Uterus (tissue), 4 donors: ENCODE measurements around the gene CD164L2. TPM values are rescaled to one million over a fixed set of nuclear protein-coding genes. Genes with fewer than 3 reads are reported as not detected.
A peak's percentile ranks its signal among the peaks of the same experiment; 100 is the strongest.

Source experiments
- DNase-seq, 2 donors: peaks; one replicate each; pipeline ENCODE4 v3.0.0-alpha.2; 2019 to 2020
- H3K27ac ChIP-seq, 2 donors: fragments of 200-600 bp; sonication (generic); 1 replicate in 1 of 2; 2 replicates in 1 of 2; pipeline ENCODE4 v1.5.1; 2016 to 2018
- H3K27me3 ChIP-seq, 2 donors: fragments of 200-600 bp; sonication (generic); one replicate each; pipeline ENCODE4 v1.5.1; 2018 to 2019; ENCODE audit warnings: control low read depth in 1 of 2
- H3K36me3 ChIP-seq, 2 donors: fragments of 200-600 bp; sonication (generic); one replicate each; pipeline ENCODE4 v1.5.1; 2019; ENCODE audit warnings: control low read depth in 1 of 2
- H3K4me1 ChIP-seq, 2 donors: fragments of 200-600 bp; sonication (generic); one replicate each; pipeline ENCODE4 v1.5.1; 2018 to 2019; ENCODE audit warnings: control low read depth in 1 of 2
- H3K4me3 ChIP-seq, 2 donors: fragments of 200-600 bp; sonication (generic); 1 replicate in 1 of 2; 2 replicates in 1 of 2; pipeline ENCODE4 v1.5.1; 2018 to 2019; ENCODE audit warnings: mild to moderate bottlenecking in 1 of 2
- H3K9me3 ChIP-seq, 2 donors: fragments of 200-600 bp; sonication (generic); one replicate each; pipeline ENCODE4 v1.5.1; 2019; ENCODE audit warnings: control low read depth in 1 of 2
- CTCF ChIP-seq, 4 experiments: fragments of 200-600 bp in 2 of 4; fragments of 450-650 bp in 2 of 4; sonication (generic) in 2 of 4; IDR thresholded peaks; one replicate each; pipeline ENCODE4 v1.5.1; 2016 to 2019; ENCODE audit warnings: antibody characterized with exemption in 4 of 4, mild to moderate bottlenecking in 2 of 4, moderate library complexity in 1 of 4
- POLR2A ChIP-seq, 2 donors: fragments of 450-650 bp; IDR thresholded peaks; one replicate each; pipeline ENCODE4 v1.6.1; 2016; ENCODE audit warnings: antibody characterized with exemption in 2 of 2, mild to moderate bottlenecking in 1 of 2, moderate library complexity in 1 of 2
- intact Hi-C: fragments of 100-400 bp; cut with DNase I; formaldehyde crosslinking; loops from one replicate; pipeline ENCODE4 v1.15.1; 2023; ENCODE audit warnings: low total_unique reads
- total RNA-seq, 4 donors: library from RNA; depleted of rRNA in 3 of 4; stranded (reverse); fragments of >200 nt in 3 of 4; gene quantifications; one replicate each; pipeline versions ENCODE4 v1.1.0 to v1.2.4, GENCODE V29; 2014 to 2023
- donor health status: DM: yes; HTN: yes; CAD: no.

The CD164L2 gene
- total RNA-seq, 4 donors from 2014 or later: 0.69 TPM; not detected in 3

- no peak for DNase-seq
- Histone ChIP-seq H3K36me3 (no peaks in the 10 kb centered on the region), H3K27me3 (no peaks in the 10 kb centered on the region), H3K4me3 (no peak overlapping the region), H3K9me3 (no peaks in the 10 kb centered on the region), H3K4me1 (peaks cover 6 to 8% of the 10 kb centered on the region in 2 donors), H3K27ac (no peak overlapping the region)
- intact Hi-C loops: loop anchor here (5.0 kb wide), 1 partner anchor 36 kb away; no protein-coding TSS in a partner anchor
- TF ChIP-seq POLR2A (IDR thresholded peaks at IDR 0.05): no peak
- TF ChIP-seq CTCF (IDR thresholded peaks at IDR 0.05): no peak
Measured at GRCh38 chr1:27393641-27394281, 10.6 kb upstream of the CD164L2 start.

- H3K4me1 ChIP-seq: peaks cover 6 to 8% of the 10 kb centered on the region in 2 donors
- H3K36me3 ChIP-seq: no peaks in the 10 kb centered on the region
- intact Hi-C loops: loop anchor here (5.0 kb wide), 1 partner anchor 36 kb away; no protein-coding TSS in a partner anchor
- DNase-seq: no peak
- TF ChIP-seq POLR2A (IDR thresholded peaks at IDR 0.05): no peak
- peak in 1 of 4 experiments; percentile 8 for TF ChIP-seq CTCF (IDR thresholded peaks at IDR 0.05)
- H3K27me3 ChIP-seq: no peaks in the 10 kb centered on the region
- peak overlapping the region; percentile 49 to 53 for H3K27ac ChIP-seq
- peak overlapping the region; percentile 7 to 41 for H3K4me3 ChIP-seq
- no peaks in the 10 kb centered on the region for H3K9me3 ChIP-seq
Measured at GRCh38 chr1:27392778-27393635, 9.9 kb upstream of the CD164L2 start.

GRCh38 chr1:27392096-27392777, 9.1 kb upstream of the CD164L2 start, which contains the start of gene GPR3:
GPR3 (plus strand) TSS chr1:27392622; CDS start chr1:27393799, 1,177 bp downstream.
- Histone ChIP-seq H3K4me1 (peaks cover 6 to 8% of the 10 kb centered on the region in 2 donors), H3K27ac (peak within 1 kb of the TSS; percentile 49 to 53), H3K27me3 (no peaks in the 10 kb centered on the region), H3K4me3 (peak within 1 kb of the TSS; percentile 15 to 41), H3K9me3 (no peaks in the 10 kb centered on the region), H3K36me3 (no peaks in the 10 kb centered on the region)
- intact Hi-C loops: loop anchor here (5.0 kb wide), 1 partner anchor 35 kb away; no protein-coding TSS in a partner anchor
- peak; percentile 91 to 94 for DNase-seq
- TF ChIP-seq POLR2A (IDR thresholded peaks at IDR 0.05): peak; percentile 38 to 45
- TF ChIP-seq CTCF (IDR thresholded peaks at IDR 0.05): peak; percentile 61 to 67 (median 66)

GRCh38 chr1:27391511-27392095, 8.5 kb upstream of the CD164L2 start:
- peak; percentile 71 to 72 for DNase-seq
- TF ChIP-seq POLR2A (IDR thresholded peaks at IDR 0.05): peak in 1 of 2 donors; percentile 26
- no peak for TF ChIP-seq CTCF (IDR thresholded peaks at IDR 0.05)
- Histone ChIP-seq H3K4me1 (peaks cover 6 to 8% of the 10 kb centered on the region in 2 donors), H3K27ac (peak overlapping the region in 1 of 2 donors; percentile 23), H3K9me3 (no peaks in the 10 kb centered on the region), H3K36me3 (no peaks in the 10 kb centered on the region), H3K4me3 (peak overlapping the region; percentile 15 to 41), H3K27me3 (no peaks in the 10 kb centered on the region)
- intact Hi-C loops: loop anchor here (5.0 kb wide), 1 partner anchor 34 kb away; no protein-coding TSS in a partner anchor
